Fibroblast of lung (primary cell): ENCODE data around the gene ANAPC2.

Experiments used
- EZH2 ChIP-seq: IDR thresholded peaks from 2 replicates; pipeline ENCODE4 v1.5.1; 2012; ENCODE audit warnings: low read length, control low read depth, mild to moderate bottlenecking; ENCODE audit errors: missing control alignments
- TF ChIP-seq, protein P1 (sequence below), 2 donors: IDR thresholded peaks in 1 of 2; conservative IDR thresholded peaks in 1 of 2; 1 replicate in 1 of 2; 2 replicates in 1 of 2; pipeline ENCODE4 v1.5.1; 2011 to 2012; ENCODE audit warnings: low read length in 2 of 2, control low read depth in 1 of 2, inconsistent platforms in 1 of 2, low read depth in 1 of 2, mild to moderate bottlenecking in 1 of 2

GRCh38 chr9:137188490-137189296 is at the start of gene ANAPC2, which contains the start of gene SSNA1:
- TF ChIP-seq, protein P1, sequence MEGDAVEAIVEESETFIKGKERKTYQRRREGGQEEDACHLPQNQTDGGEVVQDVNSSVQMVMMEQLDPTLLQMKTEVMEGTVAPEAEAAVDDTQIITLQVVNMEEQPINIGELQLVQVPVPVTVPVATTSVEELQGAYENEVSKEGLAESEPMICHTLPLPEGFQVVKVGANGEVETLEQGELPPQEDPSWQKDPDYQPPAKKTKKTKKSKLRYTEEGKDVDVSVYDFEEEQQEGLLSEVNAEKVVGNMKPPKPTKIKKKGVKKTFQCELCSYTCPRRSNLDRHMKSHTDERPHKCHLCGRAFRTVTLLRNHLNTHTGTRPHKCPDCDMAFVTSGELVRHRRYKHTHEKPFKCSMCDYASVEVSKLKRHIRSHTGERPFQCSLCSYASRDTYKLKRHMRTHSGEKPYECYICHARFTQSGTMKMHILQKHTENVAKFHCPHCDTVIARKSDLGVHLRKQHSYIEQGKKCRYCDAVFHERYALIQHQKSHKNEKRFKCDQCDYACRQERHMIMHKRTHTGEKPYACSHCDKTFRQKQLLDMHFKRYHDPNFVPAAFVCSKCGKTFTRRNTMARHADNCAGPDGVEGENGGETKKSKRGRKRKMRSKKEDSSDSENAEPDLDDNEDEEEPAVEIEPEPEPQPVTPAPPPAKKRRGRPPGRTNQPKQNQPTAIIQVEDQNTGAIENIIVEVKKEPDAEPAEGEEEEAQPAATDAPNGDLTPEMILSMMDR (conservative IDR thresholded peaks at IDR 0.05 in 1 of 2, IDR thresholded peaks at IDR 0.05 in 1 of 2; ENCODE audit: low read depth in 1 of 2, low read length in 2 of 2), result peak; percentile 49 to 50
- no peak for TF ChIP-seq EZH2
